GM19099 (cell line): Measurements from ENCODE around the gene UXT.
A peak's percentile ranks its signal among the peaks of the same experiment; 100 is the strongest.

Experiments used
- POLR2A ChIP-seq: IDR thresholded peaks from 3 replicates; pipeline ENCODE4 v1.6.1; 2011; ENCODE audit warnings: low read depth; ENCODE audit not compliant: insufficient read length; ENCODE audit errors: extremely low read depth

The UXT gene

DNA sequence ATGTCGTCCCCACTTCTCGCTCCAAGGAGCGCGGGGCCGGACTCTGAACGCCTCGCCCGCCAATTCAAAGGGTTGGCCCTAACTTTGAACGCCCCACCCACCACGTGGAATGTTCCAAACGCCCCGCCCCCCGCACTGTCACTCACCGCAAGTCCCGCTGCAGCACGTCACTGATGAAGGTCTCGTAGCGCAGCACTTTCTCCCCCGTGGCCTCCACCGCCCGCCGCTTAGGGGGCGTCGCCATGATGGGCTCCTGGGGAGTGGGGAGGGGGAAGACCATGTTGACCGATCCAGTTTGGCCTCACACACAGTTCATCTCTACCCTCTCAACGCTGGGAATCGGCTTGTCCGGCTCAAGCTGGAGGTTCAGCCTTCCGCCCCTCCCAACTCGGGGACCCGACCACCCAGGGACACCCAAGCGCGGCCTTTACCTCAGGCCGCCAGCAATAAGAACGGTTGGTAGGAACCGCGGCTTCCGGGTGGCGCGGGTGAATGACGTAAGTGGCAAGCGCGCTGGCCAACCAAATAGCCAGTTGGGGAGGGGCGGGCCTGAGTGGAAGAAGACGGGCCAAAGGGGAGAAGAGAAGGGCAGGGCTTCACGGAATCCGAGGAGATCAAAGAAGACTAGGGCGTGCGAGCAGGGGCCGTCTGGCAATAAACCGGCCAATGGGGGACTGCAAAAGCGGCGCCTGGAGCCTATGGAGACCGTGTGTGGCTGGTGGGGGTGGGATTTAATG is at the start of gene UXT:
Gene UXT, minus strand, starts transcription at position 497 of the 737 bp plus-strand sequence. Its CDS starts 253 bp downstream, at position 244.
- peak; percentile 68 for TF ChIP-seq POLR2A

- no peak for TF ChIP-seq POLR2A
Measured at GRCh38 chrX:47707031-47707780, 48.2 kb upstream of the UXT start.

- no peak for TF ChIP-seq POLR2A
Measured at GRCh38 chrX:47706575-47706974, 47.6 kb upstream of the UXT start.

DNA sequence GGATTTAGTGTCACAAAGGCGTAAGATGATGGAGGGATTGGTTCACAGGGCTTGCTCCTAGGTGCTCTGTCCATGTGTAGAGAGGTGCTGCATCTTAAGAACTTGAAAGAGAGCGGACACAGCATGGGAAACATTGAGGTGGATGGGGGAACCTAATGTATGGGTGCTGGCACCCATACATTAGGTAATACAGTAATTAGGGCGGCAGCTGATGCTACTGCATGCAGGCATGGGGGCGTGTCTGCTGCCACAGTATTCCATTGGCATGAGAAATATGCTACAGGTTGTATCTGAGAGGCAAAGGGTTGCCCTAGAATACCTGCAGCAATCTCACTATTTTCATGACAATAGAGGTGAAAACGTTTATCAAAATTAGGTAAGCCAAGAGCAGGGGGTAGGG is 45.8 kb upstream of the UXT start:
- no peak for TF ChIP-seq POLR2A

DNA sequence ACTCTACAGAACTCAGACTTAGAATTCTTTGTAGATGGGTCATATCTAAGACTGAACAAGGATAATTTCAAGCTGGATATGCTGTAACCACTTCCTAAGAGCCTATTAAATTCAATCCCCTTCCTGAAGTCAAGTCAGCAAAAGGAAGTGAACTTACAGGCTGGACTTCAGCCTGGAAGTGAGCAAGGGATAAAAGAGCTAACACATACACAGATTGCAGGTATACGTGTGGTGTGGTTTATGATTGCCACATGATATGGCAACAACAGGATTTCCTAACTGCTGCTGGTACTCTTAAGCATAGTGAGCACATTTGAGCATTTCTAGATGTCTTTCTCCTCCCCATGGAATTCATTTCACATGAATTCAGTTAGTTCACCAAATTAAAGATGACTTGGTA is 38.2 kb upstream of the UXT start:
- TF ChIP-seq POLR2A, result no peak

GRCh38 chrX:47690175-47690574 is 31.2 kb upstream of the UXT start:
- no peak for TF ChIP-seq POLR2A

DNA sequence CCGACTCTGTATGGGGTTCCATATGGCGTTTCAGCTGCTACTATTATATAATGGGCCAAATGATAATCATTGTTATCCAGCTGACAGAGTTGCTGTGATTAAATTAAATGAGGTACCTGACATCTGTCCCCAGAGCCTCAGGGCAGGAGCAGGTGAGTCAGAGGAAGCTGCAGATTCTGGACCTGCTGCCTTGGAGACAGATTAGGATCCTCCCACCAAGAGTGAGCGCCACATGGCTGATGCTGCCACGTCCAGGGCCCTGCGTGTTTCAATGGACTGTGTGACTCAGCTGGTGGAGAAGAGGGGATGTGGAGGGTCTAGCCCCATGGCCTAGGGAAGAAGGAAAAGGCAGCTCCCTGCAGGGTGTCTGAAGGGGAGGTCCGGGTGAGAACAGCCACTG is 28.3 kb upstream of the UXT start:
- no peak for TF ChIP-seq POLR2A

GRCh38 chrX:47683829-47684205 is 24.8 kb upstream of the UXT start:
- TF ChIP-seq POLR2A, result no peak

DNA sequence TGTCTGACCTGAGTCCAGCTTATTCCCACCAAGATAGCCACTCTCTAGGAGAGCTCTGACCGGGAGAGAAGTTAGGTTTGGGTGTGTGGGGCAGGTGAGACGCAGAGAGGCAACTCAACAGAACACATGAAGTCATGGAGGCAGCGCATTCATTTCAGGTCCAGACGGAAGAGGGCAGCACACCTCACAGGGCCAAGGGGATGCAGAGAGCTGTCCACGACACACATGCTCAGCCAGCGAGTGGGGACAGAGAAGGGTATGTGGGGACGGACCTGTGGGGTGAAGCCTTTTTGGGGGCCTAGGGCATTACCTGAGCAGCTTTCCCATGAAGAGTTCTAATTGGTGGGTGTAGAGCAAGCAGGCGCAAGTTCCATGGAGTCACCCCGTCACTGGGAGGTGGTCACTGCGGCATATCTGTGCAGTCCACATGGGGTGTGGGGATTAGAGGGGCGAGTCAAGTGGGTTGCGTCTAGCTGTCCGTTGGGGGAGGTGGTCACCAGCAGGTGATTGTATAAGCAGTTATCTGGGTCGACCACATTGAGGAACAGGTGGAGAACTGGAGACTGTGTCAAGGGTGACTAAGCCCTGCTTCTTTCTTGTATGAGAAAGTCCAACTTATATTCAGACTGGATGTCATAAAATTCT is 24.3 kb upstream of the UXT start:
- TF ChIP-seq POLR2A, result no peak

DNA sequence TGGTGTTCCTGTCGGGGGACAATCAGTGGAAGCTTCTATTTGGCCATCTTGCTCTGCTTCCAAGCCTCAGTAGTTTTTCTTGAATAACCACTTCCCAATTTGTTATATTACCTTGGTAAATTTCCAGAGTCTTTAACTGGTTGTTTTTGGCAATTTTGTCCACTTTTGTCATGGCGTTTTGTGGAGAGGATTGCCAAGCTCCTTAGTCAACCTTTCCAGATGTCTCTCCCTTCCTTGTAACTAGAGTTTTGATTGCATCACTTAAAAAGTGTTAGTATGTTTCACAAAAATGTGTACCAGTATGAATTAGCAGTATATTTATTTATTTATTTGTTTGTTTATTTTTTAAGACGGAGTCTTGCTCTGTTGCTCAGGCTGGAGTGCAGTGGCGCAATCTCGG is 15.8 kb upstream of the UXT start:
- TF ChIP-seq POLR2A, result no peak

- TF ChIP-seq POLR2A, result no peak
Measured at GRCh38 chrX:47664737-47665136, 5.8 kb upstream of the UXT start.

DNA sequence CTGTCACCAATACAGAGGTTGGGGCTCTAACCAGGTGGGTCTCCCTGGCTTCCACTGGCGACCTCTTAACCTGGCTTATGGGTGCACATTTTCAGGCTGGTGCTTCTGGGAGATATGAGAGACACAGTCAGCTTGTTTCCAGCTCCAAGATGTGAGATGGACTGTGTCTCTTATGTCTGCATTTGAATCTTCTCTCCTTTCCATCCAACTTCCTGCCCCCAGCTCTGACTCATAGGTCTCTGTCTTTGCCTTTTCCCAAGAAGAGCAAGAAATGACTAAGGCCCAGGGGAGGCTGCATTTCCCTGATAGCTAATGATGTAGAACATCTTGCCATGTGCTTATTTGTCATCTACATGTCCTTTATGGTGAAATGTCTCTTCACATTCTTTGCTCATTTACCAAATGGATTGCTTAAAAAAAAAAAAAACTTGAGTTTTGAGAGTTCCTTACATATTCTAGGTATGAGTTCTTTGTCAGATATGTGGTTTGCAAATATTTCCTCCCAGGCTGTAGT is 3.2 kb upstream of the UXT start:
- TF ChIP-seq POLR2A, result no peak

- no peak for TF ChIP-seq POLR2A
Measured at GRCh38 chrX:47661539-47661938, 2.6 kb upstream of the UXT start.

DNA sequence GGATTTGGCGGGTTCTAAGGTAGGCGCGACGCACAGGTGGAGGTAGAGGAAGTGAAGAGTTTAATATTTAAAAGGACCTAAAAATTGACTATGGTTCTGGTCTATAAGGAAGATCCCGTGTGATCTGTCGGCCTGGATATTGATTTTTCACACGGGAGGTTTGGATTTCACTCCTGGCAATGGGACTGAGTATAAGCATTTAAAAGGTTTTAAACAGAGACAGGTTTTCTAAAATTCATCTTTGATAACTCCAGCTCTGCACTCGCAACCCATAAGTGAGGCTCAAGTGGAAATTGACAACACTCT is 394 bp upstream of the UXT start:
- TF ChIP-seq POLR2A, result no peak

DNA sequence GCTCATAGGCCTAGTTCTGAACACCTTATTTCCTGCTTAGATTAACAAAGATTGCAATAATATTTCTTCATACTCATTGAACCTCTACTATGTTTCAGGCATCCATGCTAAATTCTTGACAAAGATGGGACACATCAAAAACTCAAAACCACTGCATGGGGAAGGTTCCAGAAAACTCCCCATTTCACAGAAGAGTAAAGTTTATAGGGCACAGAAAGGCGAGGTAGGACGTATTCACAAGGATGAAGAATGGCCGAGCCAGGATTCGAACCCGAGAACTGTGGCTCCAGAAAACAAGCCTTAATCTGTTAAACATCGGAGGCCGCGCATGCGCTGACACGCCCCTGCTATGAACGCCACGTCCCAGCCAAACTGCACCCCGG is 688 bp downstream of the UXT start:
- no peak for TF ChIP-seq POLR2A
